HEK293 (cell line): Measurements from ENCODE around the gene AVPR1B.

Experiments used
- CTCF ChIA-PET: fragments of 350-600 bp; formaldehyde crosslinking; extraction: SDS; loops from one replicate; lab custom pipeline; 2021; ENCODE audit warnings: antibody characterized with exemption; lab: Yijun Ruan, JAX
- POLR2A ChIA-PET: fragments of 300-600 bp; formaldehyde crosslinking; extraction: SDS; loops from one replicate; lab custom pipeline; 2020; ENCODE audit warnings: antibody characterized with exemption, inconsistent platforms; lab: Yijun Ruan, JAX
- H3K27ac ChIP-seq: fragments of 200-500 bp; sonication (Bioruptor generic); 2 replicates; pipeline ENCODE4 v1.5.1; 2014; ENCODE audit warnings: low read depth, low read length, control low read depth, inconsistent platforms; ENCODE audit errors: extremely low read depth
- H3K36me3 ChIP-seq, 2 experiments: fragments of 200-500 bp in 1 of 2; sonication (Bioruptor generic) in 1 of 2; 1 replicate in 1 of 2; 2 replicates in 1 of 2; pipeline ENCODE4 v1.5.1; 2014 to 2017; ENCODE audit warnings: inconsistent platforms in 2 of 2, low read length in 2 of 2; ENCODE audit not compliant: control insufficient read depth in 2 of 2, insufficient read depth in 1 of 2
- H3K4me1 ChIP-seq: fragments of 200-500 bp; sonication (Bioruptor generic); 2 replicates; pipeline ENCODE4 v1.5.1; 2014; ENCODE audit warnings: mild to moderate bottlenecking, low read length, inconsistent platforms; ENCODE audit not compliant: control insufficient read depth, insufficient read depth
- H3K4me3 ChIP-seq: 2 replicates; pipeline ENCODE4 v1.5.1; 2011; ENCODE audit warnings: low read depth, mild to moderate bottlenecking, control low read depth, low read length, moderate library complexity
- H3K9me3 ChIP-seq: fragments of 200-500 bp; sonication (Bioruptor generic); 2 replicates; pipeline ENCODE4 v1.5.1; 2014; ENCODE audit warnings: low read depth, low read length, inconsistent platforms; ENCODE audit not compliant: control insufficient read depth, insufficient read depth
- KLF7 ChIP-seq: fragments of 450-650 bp; formaldehyde crosslinking; IDR thresholded peaks from 2 replicates; pipeline ENCODE4 v1.5.1; 2016; ENCODE audit warnings: missing biosample characterization, missing genetic modification characterization, borderline replicate concordance
- PRDM1 ChIP-seq: fragments of 450-650 bp; formaldehyde crosslinking; IDR thresholded peaks from 2 replicates; pipeline ENCODE4; 2016; ENCODE audit warnings: missing biosample characterization, missing genetic modification characterization
- TCF7L2 ChIP-seq: IDR thresholded peaks from 2 replicates; pipeline ENCODE4 v1.6.1; 2011; ENCODE audit warnings: low read depth, mild to moderate bottlenecking, inconsistent platforms, low read length, moderate library complexity, borderline replicate concordance
- YY2 ChIP-seq: fragments of 450-650 bp; formaldehyde crosslinking; IDR thresholded peaks from 2 replicates; pipeline ENCODE4 v1.5.1; 2016; ENCODE audit warnings: missing biosample characterization, missing genetic modification characterization
- ZFP41 ChIP-seq: fragments of 450-650 bp; formaldehyde crosslinking; IDR thresholded peaks from 2 replicates; pipeline ENCODE4 v1.5.1; 2016; ENCODE audit warnings: missing biosample characterization, missing genetic modification characterization, borderline replicate concordance
- ZNF157 ChIP-seq: fragments of 450-650 bp; formaldehyde crosslinking; IDR thresholded peaks from 2 replicates; pipeline ENCODE4 v1.5.1; 2016; ENCODE audit warnings: missing biosample characterization, missing genetic modification characterization
- ZNF239 ChIP-seq: fragments of 450-650 bp; formaldehyde crosslinking; IDR thresholded peaks from 2 replicates; pipeline ENCODE4 v1.5.1; 2016; ENCODE audit warnings: missing biosample characterization, missing genetic modification characterization
- ZNF555 ChIP-seq: fragments of 450-650 bp; formaldehyde crosslinking; conservative IDR thresholded peaks from 2 replicates; pipeline ENCODE4 v1.5.1; 2017; ENCODE audit warnings: missing biosample characterization, mild to moderate bottlenecking, missing genetic modification characterization, inconsistent platforms
- ZNF623 ChIP-seq: fragments of 450-650 bp; formaldehyde crosslinking; IDR thresholded peaks from 2 replicates; pipeline ENCODE4 v1.5.1; 2016; ENCODE audit warnings: missing biosample characterization, missing genetic modification characterization
- ZNF776 ChIP-seq: fragments of 450-650 bp; formaldehyde crosslinking; IDR thresholded peaks from 2 replicates; pipeline ENCODE4 v1.5.0; 2017; ENCODE audit warnings: missing biosample characterization, missing genetic modification characterization, borderline replicate concordance
- ZNF777 ChIP-seq: fragments of 450-650 bp; formaldehyde crosslinking; IDR thresholded peaks from 2 replicates; pipeline ENCODE4 v1.5.1; 2017; ENCODE audit warnings: missing biosample characterization, missing genetic modification characterization, borderline replicate concordance
- TF ChIP-seq, protein P1 (sequence below): fragments of 450-650 bp; formaldehyde crosslinking; IDR thresholded peaks from 2 replicates; pipeline ENCODE4 v1.5.1; 2016; ENCODE audit warnings: missing biosample characterization, missing genetic modification characterization, borderline replicate concordance
- TF ChIP-seq, protein P2 (sequence below): fragments of 450-650 bp; formaldehyde crosslinking; IDR thresholded peaks from 2 replicates; pipeline ENCODE4 v1.5.1; 2016; ENCODE audit warnings: missing biosample characterization, missing genetic modification characterization
- TF ChIP-seq, protein P3 (sequence below): fragments of 450-650 bp; formaldehyde crosslinking; IDR thresholded peaks from 2 replicates; pipeline ENCODE4 v1.5.1; 2016; ENCODE audit warnings: missing biosample characterization, missing genetic modification characterization, low read depth
- TF ChIP-seq, protein P4 (sequence below): fragments of 450-650 bp; formaldehyde crosslinking; IDR thresholded peaks from 2 replicates; pipeline ENCODE4 v1.5.1; 2016; ENCODE audit warnings: missing biosample characterization, missing genetic modification characterization

AVPR1B gene

DNA sequence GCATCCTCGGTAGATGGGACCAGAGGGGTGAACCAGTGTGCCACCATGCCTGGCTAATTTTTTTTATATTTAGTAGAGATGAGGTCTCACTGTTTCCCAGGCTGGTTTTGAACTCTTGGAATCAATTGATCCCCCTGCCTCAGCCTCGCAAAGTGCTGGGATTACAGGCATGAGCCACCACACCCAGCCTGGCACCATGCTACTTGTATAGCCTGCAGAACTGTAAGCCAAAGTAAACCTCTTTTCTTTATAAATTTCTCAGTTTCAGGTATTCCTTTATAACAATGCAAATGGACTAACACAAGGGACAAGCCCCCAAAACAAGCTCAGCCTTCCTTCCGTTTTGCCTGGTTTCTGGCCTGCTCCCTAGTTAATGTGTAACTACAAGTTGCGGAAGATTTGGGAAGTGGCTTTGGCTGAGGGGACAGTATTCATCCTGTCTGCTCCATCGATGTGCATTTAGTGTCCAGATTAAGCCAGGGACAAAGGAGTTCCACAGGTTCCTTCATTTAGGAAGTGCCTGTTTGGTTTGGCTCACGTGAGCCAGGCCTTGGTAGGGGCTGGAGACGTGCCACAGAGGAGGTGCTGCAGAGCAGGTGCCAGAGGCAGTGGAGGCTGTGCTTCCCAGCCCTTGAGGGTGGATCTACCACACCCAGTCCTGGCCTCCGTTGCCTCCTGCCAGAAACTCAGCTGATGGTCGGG lies 4.4 kb downstream of the AVPR1B start:
- Histone ChIP-seq H3K27ac (no peak overlapping the region), H3K4me3 (no peak overlapping the region), H3K9me3 (no peaks in the 10 kb centered on the region), H3K36me3 (no peaks in the 10 kb centered on the region), H3K4me1 (no peaks in the 10 kb centered on the region)
- POLR2A ChIA-PET: no interaction called here
- no peak for TF ChIP-seq ZNF776 (tag by site-specific recombination)
- TF ChIP-seq, protein P1, sequence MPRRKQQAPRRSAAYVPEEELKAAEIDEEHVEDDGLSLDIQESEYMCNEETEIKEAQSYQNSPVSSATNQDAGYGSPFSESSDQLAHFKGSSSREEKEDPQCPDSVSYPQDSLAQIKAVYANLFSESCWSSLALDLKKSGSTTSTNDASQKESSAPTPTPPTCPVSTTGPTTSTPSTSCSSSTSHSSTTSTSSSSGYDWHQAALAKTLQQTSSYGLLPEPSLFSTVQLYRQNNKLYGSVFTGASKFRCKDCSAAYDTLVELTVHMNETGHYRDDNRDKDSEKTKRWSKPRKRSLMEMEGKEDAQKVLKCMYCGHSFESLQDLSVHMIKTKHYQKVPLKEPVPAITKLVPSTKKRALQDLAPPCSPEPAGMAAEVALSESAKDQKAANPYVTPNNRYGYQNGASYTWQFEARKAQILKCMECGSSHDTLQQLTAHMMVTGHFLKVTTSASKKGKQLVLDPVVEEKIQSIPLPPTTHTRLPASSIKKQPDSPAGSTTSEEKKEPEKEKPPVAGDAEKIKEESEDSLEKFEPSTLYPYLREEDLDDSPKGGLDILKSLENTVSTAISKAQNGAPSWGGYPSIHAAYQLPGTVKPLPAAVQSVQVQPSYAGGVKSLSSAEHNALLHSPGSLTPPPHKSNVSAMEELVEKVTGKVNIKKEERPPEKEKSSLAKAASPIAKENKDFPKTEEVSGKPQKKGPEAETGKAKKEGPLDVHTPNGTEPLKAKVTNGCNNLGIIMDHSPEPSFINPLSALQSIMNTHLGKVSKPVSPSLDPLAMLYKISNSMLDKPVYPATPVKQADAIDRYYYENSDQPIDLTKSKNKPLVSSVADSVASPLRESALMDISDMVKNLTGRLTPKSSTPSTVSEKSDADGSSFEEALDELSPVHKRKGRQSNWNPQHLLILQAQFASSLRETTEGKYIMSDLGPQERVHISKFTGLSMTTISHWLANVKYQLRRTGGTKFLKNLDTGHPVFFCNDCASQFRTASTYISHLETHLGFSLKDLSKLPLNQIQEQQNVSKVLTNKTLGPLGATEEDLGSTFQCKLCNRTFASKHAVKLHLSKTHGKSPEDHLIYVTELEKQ (tag by site-specific recombination): no peak
- CTCF ChIA-PET: interaction anchor here (0.6 to 11.1 kb wide), 3 partner anchors 81 to 136 kb away, joined by 4 to 144 read pairs (median 17); no protein-coding TSS in a partner anchor

DNA sequence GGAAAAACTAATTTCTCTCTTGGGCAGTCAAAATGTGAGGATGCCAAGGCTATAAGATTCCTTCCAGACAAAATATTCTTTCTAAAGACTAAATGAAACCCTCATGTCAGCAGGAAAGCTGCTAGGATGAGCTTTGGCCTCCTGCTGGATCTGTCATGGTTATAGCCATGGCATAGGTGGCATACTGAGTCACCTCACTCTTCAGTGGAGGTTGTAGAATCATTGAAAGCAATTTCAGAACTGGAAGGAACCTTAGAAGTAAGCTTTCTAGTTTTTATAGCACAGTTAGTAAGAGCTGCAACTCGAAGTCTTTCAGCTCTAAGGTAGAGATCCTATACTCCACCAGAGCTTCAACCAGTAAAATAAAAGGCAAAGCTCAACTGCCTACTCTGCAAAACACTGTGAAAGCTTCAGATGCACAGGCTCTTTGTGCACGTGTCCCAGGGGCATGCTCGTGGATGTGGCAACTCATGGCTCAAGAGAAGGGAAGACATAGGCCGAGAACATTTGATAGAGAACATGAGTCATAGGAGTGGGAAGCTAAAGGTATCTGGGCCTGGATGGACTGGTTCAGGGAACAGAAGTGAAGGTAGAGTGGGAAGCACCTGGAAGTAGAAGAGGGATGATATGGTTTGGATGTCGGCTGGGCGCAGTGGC lies 5.8 kb downstream of the AVPR1B start:
- no peak overlapping the region for H3K27ac ChIP-seq
- H3K36me3 ChIP-seq: no peaks in the 10 kb centered on the region
- H3K9me3 ChIP-seq: no peaks in the 10 kb centered on the region
- POLR2A ChIA-PET: no interaction called here
- H3K4me1 ChIP-seq: no peaks in the 10 kb centered on the region
- TF ChIP-seq ZNF157 (tag by site-specific recombination) (no peak), ZNF555 (tag by site-specific recombination) (no peak), TCF7L2 (no peak), KLF7 (no peak), ZNF623 (no peak), YY2 (no peak), PRDM1 (tag by site-specific recombination) (no peak), ZNF777 (tag by site-specific recombination) (no peak), ZNF239 (tag by site-specific recombination) (no peak), ZFP41 (tag by site-specific recombination) (no peak)
- TF ChIP-seq, protein P2, sequence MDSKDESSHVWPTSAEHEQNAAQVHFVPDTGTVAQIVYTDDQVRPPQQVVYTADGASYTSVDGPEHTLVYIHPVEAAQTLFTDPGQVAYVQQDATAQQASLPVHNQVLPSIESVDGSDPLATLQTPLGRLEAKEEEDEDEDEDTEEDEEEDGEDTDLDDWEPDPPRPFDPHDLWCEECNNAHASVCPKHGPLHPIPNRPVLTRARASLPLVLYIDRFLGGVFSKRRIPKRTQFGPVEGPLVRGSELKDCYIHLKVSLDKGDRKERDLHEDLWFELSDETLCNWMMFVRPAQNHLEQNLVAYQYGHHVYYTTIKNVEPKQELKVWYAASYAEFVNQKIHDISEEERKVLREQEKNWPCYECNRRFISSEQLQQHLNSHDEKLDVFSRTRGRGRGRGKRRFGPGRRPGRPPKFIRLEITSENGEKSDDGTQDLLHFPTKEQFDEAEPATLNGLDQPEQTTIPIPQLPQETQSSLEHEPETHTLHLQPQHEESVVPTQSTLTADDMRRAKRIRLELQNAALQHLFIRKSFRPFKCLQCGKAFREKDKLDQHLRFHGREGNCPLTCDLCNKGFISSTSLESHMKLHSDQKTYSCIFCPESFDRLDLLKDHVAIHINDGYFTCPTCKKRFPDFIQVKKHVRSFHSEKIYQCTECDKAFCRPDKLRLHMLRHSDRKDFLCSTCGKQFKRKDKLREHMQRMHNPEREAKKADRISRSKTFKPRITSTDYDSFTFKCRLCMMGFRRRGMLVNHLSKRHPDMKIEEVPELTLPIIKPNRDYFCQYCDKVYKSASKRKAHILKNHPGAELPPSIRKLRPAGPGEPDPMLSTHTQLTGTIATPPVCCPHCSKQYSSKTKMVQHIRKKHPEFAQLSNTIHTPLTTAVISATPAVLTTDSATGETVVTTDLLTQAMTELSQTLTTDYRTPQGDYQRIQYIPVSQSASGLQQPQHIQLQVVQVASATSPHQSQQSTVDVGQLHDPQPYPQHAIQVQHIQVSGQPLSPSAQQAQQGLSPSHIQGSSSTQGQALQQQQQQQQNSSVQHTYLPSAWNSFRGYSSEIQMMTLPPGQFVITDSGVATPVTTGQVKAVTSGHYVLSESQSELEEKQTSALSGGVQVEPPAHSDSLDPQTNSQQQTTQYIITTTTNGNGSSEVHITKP (tag by site-specific recombination): no peak
- TF ChIP-seq, protein P3, sequence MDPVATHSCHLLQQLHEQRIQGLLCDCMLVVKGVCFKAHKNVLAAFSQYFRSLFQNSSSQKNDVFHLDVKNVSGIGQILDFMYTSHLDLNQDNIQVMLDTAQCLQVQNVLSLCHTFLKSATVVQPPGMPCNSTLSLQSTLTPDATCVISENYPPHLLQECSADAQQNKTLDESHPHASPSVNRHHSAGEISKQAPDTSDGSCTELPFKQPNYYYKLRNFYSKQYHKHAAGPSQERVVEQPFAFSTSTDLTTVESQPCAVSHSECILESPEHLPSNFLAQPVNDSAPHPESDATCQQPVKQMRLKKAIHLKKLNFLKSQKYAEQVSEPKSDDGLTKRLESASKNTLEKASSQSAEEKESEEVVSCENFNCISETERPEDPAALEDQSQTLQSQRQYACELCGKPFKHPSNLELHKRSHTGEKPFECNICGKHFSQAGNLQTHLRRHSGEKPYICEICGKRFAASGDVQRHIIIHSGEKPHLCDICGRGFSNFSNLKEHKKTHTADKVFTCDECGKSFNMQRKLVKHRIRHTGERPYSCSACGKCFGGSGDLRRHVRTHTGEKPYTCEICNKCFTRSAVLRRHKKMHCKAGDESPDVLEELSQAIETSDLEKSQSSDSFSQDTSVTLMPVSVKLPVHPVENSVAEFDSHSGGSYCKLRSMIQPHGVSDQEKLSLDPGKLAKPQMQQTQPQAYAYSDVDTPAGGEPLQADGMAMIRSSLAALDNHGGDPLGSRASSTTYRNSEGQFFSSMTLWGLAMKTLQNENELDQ (tag by site-specific recombination): no peak
- TF ChIP-seq, protein P4, sequence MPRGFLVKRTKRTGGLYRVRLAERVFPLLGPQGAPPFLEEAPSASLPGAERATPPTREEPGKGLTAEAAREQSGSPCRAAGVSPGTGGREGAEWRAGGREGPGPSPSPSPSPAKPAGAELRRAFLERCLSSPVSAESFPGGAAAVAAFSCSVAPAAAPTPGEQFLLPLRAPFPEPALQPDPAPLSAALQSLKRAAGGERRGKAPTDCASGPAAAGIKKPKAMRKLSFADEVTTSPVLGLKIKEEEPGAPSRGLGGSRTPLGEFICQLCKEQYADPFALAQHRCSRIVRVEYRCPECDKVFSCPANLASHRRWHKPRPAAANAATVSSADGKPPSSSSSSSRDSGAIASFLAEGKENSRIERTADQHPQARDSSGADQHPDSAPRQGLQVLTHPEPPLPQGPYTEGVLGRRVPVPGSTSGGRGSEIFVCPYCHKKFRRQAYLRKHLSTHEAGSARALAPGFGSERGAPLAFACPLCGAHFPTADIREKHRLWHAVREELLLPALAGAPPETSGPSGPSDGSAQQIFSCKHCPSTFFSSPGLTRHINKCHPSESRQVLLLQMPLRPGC: no peak
- TF ChIP-seq, all 188 proteins: peak for 0
- CTCF ChIA-PET: interaction anchor here (0.6 to 11.1 kb wide), 6 partner anchors 15 to 542 kb away, joined by 4 to 151 read pairs (median 11); no protein-coding TSS in a partner anchor
- no peak overlapping the region for H3K4me3 ChIP-seq
